HG03571 (cell line): ENCODE data around the gene TTC33.
"Not testable (repeated sequence)": the region's sequence is repeated elsewhere in the genome, so short reads cannot be mapped to it uniquely, and the experiment has no call there.

Source experiments
- ATAC-seq: cut with Tn5 transposase; IDR thresholded peaks from one replicate; pipeline ENCODE4 v1.9.1; 2021; ENCODE audit not compliant: unreplicated experiment

TTC33 gene

DNA sequence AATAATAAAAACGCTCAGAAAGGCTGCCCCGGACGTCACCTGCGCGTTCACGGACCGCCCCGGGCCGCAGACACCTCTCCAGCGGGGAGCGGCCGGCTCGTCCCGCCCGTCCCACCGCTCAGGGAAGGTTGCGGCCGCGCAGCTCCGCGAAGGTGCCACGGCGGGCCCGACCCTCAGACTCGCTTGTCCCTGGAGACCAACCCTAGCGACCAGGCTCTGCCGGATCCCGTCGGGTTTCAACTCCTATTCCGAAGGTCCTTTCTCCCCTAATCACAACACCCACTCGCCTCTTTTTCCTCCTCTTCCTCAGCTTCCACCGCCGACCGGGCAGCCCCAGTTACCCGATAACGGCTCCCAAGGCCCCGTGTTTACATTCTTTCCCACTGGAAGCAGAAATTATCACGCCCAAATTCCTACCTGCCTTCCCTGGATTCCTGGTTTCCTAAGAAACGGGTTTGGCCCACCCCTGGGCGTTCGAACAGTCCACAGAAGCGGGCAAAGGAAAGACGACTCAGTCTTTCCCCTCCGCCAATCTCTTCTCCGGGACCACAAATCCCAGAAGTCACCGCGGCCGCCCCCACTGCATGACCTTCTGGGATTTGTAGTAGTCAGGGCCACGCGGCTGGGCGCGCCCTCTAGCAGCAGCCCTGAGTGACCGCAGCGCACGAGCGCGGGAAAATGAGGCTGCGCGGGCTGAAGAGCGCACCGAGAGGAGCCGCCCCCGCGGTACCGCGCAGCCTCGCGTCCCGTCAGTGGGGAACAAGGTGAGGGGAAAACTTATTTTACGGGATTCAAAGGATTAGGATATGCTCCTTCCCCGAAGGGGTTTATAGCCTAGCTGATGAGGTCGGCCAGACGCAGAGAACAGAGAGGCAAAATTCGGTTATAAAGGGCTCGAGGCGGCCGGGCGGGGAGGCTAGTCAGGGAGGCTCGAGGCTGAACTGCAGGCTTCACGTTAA is at the start of gene TTC33:
Gene TTC33, minus strand, starts transcription at position 555 of the 959 bp plus-strand sequence. CDS start 8,943 bp downstream, outside the sequence.
- peak; percentile 92 for ATAC-seq

DNA sequence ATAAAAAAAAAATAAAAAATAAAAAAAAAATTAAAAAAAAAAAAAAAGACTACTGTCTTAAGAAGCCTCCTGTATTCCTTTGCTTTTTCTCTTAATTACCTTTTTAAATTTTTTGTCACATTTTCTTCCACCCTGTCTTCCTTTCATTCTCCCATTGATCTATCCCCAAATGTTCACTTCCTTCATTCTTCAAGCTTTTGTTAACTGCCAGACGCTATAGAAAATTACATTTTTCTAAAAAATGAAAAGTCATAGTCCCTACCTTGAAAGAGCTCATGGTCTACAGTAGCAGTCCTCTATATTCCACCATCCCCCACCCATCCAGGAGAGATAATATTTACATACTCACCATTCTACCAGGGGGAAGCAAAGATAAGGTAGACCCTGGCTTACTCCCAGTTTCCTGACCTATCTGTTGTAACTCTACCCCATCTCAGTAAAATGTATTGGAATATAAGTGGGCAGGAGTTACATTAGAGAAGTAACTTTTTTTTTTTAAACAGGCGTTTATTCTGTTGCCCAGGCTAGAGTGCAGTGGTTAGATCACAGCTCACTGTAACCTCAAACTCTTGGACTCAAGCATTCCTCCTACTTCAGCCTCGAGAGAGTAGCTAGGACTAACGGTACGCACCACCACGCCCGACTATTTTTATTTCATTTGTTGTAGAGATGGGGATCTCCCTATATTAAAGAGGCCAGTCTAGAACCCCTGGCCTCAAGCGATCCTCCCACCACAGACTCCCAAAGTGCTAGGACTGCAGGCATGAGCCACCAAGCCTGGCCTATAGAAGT is 46.2 kb upstream of the TTC33 start:
- no peak for ATAC-seq

GRCh38 chr5:40799258-40799657 is 43.5 kb upstream of the TTC33 start:
- ATAC-seq: no peak

- ATAC-seq: no peak
Measured at GRCh38 chr5:40798801-40799210, 43.0 kb upstream of the TTC33 start.

- ATAC-seq: peak; percentile 96
Measured at GRCh38 chr5:40798012-40798800, 42.4 kb upstream of the TTC33 start, which contains the start of gene PRKAA1. Gene PRKAA1 (minus strand): TSS chr5:40798374. CDS start chr5:40798189, 185 bp downstream.

- ATAC-seq: peak; percentile 37
Measured at GRCh38 chr5:40797273-40798011, 41.7 kb upstream of the TTC33 start.

DNA sequence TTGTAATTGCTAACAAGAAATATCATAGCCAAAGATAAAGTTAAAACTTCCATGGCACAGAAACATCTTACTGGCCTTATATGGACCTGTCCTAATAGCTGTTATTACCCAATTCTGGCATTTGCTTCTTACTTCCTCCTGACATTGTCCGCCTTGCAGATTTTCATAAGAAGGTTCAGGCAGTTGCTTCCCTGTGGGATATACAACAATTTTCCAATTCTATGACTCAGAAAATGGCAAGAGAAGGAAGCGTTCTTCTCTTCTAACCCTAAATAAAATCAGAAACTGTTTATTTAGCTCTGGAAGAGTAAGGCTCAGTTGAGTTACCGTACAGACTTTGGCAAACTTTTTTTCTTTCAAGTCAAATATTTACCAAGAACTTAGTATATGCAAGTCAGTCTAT is 40.7 kb upstream of the TTC33 start:
- no peak for ATAC-seq

GRCh38 chr5:40794877-40795276 is 39.1 kb upstream of the TTC33 start:
- not testable (repeated sequence) for ATAC-seq

GRCh38 chr5:40794340-40794739 is 38.6 kb upstream of the TTC33 start:
- ATAC-seq: not testable (repeated sequence)

GRCh38 chr5:40792691-40793090 is 36.9 kb upstream of the TTC33 start:
- ATAC-seq: not testable (repeated sequence)

DNA sequence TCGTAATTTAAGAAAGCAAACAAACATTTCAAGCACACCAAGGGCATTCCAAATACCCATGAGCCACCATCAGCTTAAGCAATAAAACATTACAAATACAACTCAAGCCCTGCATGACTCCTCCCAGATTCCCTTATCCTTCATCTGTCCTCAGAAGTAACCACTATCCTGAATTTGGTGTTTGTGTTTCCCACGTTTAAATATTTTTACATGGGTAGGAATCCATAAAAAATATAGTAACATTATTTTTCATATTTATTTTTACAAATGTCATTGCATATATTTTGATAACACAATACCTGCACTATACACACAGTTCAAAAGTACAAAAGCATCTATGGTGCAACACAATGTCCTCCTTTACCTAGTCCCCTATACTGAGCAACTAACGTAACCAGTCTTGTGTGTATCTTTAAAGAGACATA is 36.0 kb upstream of the TTC33 start:
- ATAC-seq: no peak

DNA sequence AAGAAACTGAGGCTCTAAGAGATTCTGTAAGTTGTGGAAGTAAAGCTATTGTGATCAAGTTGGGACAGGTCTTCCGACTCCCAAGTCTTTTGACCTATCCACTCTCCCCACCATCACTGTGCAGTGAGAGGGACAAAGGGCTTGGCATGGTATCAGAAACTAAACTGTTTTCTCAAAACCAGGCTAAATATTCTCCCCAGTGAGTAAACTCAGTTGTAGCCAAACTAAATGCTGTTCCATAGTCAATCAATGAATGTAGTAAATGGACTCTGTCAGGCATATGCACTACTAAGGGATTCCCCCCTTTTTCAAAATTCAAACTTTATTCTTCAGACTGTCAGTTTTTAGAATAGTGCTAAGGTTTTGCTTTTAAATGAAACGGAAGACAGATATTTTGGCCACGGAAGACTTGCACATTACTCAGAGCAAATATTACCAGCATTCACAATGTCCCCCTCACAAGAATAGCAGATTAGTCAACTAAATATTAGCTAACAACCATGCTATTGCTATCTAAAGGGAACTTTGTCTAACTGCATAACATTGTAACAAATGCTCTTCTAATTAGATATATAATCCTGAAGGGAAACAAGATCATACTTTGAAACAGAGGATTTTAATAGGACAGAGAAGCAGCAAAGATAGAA is 35.3 kb upstream of the TTC33 start:
- ATAC-seq: no peak

GRCh38 chr5:40788941-40789340 is 33.2 kb upstream of the TTC33 start:
- not testable (repeated sequence) for ATAC-seq

DNA sequence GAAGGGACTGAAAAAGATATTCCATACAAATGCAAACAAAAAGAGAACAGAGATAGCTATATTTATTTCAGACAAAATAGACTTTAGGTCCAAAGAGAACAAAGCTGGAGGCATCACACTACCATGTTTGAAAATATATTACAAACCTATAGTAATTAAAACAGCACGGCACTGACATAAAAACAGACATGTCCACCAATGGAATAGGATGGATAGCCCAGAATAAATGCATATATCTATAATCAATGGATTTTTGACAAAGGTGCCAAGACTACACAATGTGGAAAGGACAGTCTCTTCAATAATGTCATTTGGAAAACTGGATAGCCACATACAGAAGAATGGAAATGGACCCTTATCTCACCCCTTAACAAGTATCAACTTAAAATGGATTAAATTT is 32.2 kb upstream of the TTC33 start:
- no peak for ATAC-seq

DNA sequence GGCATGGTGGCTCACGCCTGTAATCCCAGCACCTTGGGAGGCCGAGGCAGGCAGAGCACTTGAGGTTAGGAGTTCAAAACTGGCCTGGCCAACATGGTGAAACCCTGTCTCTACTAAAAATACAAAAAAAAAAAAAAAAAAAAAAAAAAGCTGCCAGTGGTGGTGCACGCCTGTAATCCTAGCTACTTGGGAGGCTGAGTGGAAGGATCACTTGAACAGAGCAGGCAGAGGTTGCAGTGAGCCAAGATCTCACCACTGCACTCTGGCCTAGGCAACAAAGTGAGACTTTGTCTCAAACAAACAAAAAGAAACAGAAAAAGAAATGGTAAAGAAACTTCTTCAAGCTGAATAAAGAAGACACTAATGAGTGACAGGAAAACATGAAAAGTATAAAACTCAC is 30.9 kb upstream of the TTC33 start:
- ATAC-seq: not testable (repeated sequence)

DNA sequence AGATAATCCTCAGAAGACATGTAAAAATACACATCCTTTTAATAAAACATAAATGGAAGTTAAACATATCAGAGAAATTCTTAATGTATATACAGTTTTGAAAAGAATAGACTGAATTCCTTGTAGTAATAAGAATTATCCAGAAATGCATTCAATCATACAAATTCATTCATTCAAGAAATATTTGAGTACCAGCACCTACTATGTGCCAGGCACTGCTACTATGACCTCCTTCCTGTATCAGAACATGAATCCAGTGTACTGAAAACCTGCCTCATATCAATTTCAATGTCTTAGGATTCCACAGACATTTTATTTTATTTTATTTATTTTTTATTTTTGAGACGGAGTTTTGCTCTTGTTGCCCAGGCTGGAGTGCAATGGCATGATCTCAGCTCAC is 29.2 kb upstream of the TTC33 start:
- ATAC-seq: no peak

DNA sequence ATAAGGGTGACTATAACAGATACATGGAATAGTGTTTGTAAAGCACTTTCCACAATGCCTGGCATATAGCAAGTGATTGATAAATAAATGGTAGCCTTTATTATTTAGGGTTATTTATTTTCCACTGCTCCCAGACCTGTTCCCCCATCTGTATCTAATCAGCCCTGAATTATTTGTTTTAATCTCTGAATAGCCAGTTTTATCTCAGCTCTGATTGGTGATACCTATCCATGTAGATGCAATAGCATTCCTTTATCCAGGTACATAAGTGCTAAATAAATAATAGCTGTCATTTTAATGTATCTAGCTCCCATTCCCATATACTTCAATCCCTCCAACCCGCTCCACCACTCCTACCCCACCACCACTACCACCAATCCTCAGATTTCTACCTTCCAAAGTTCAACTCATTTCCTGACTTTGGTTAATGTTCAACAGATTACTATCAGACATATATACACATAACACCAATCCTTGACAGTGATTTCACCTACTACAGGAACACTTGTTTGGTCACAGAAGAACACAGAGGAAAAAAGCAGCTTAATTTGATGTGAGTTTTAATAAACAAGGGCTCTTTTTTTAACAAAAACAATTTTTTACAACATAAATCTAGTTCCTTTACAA is 28.4 kb upstream of the TTC33 start:
- no peak for ATAC-seq

DNA sequence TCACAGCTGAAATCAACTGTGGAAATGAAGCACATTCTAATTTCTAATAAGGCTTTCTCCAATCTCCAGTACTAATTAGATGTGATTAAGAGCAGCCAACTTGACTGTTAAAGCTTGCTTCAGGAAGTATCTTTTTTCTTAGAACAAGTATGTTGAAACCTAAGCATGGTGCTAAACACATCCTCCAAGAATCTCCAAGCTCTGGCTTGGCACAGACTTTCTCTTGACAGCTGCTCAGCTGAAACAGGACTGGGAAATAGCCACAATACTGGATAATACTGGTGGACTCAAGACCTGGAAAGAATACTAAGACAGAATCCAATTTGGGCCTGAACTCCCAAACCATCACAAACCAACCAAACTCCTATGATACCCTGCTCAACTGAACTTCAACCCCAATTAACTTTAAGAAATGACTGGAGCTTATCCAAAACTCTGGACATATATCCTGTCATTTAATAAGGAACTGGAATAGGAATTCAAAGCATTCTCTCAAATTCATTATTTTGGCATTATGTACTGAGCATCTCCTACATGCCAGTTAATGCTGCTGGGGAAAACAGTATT is 26.2 kb upstream of the TTC33 start:
- no peak for ATAC-seq

DNA sequence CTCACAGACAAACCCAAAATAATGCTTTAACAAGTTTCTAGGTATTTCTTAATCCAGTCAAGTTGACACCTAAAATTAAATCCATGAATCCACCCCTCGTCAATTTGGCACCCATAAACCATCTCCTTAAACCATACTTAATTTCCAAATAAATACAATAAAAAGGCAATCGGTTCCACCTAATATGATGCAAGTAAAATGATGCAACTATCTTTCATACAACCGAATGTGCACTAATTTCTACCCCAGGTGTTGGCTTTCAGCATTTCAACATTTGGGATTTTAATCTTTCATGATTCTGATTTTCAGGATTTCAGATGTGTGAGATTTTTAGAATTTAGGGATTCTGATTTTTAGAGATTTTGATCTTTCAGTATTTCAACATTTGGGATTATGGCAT is 25.1 kb upstream of the TTC33 start:
- no peak for ATAC-seq
